Measurements from ENCODE around the gene CCDC178. TPM values are rescaled to one million over a fixed set of nuclear protein-coding genes. Genes with fewer than 3 reads are reported as not detected.
"Not testable (repeated sequence)": the region's sequence is repeated elsewhere in the genome, so short reads cannot be mapped to it uniquely, and the experiment has no call there.

The CCDC178 gene
- total RNA-seq, 2 experiments from 2014 or later, result not detected

DNA sequence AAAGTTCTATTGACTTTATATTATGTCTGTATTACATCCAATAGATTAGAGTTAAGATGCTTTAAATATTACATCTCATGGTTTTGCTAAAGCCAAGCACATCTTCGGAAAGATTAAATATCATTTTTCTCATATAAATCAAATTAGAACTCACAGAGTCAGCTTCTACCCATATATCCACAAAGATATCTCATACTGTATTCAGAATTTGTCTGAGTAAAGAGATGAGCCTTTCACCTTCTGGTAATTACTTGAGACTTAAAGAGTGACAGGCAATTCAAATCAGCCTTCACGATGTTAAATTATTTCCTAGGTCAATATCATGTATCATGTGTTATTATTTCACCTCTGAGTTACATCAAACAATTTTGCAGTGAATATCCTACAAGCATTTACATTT, 13.0 kb downstream of the CCDC178 start:
- no peak overlapping the region for H3K4me3 Mint-ChIP-seq
- POLR2A ChIA-PET, result no interaction called here

DNA sequence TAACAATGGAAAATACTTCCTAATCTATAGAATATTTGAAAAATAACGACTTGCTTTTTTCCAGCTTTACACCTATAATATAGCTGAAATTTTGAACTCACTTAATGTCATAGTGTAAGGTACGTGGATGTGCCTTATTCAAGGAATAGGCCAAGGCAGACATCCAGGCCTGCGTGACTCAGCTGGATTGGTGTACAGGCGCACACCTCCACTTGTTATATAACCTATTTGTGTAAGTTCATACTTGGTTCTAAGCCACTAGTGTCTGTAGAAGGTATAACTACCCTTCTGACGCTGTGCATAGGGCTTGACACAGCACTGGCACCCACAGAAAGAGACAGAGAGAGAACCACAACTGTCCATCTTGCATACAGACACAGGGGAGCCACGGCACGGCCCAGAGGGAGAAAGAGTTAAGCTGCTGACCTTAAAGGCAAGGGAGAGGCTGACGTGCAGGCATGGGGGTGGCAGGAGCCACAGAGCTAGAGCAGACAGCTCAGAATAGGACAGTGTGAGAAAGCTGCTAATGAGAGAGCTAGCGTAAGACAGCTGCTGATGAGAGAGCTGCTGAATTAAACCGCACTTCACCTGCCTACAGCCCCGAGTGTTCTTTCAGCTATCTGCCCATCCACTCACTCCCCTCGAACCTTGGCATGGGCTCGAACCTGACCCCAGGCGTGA, 16.1 kb downstream of the CCDC178 start:
- no peak overlapping the region for H3K27ac Mint-ChIP-seq
- H3K4me3 Mint-ChIP-seq, result no peak overlapping the region
- H3K36me3 Mint-ChIP-seq, result no peaks in the 10 kb centered on the region
- H3K9me3 Mint-ChIP-seq, result peaks cover 9% of the 10 kb centered on the region
- H3K4me1 Mint-ChIP-seq (ENCODE audit: low read depth), result no peaks in the 10 kb centered on the region
- no peak for DNase-seq
- intact Hi-C loops (cut with micrococcal nuclease), result no loop called here
- ChIA-PET CTCF (no interaction called here), POLR2A (no interaction called here)
- no peaks in the 10 kb centered on the region for H3K27me3 Mint-ChIP-seq

More for the DNA sequence above, 13.0 kb downstream of the CCDC178 start:
- intact Hi-C loops (cut with micrococcal nuclease), result no loop called here
- no peak for DNase-seq
- no peaks in the 10 kb centered on the region for H3K27me3 Mint-ChIP-seq
- CTCF ChIA-PET, result no interaction called here
- H3K36me3 Mint-ChIP-seq, result no peaks in the 10 kb centered on the region
- H3K9me3 Mint-ChIP-seq, result peaks cover 6% of the 10 kb centered on the region
- no peak overlapping the region for H3K27ac Mint-ChIP-seq
- H3K4me1 Mint-ChIP-seq (ENCODE audit: low read depth), result no peaks in the 10 kb centered on the region

DNA sequence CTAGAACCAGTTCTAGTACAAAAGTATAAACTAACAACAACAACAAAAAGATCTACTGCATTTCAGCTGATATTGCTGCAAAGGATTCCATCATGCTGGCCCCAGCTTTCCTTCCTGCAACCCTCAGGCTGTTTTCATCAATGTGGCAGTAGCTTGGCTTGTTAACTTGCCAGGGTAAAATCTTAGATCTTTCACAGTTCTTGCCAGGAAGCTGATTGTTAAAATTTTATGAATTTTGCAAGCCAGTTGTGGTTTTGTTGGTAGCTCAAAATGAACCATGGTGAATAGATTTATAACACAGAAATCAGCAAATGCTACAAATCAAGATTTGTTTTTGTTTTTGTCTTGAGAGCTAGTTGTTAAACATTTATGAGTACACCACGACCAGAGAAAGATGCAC, 19.3 kb downstream of the CCDC178 start:
- no peaks in the 10 kb centered on the region for H3K36me3 Mint-ChIP-seq
- POLR2A ChIA-PET, result no interaction called here
- no peak overlapping the region for H3K27ac Mint-ChIP-seq
- DNase-seq, result no peak
- CTCF ChIA-PET, result no interaction called here
- H3K4me3 Mint-ChIP-seq, result no peak overlapping the region
- H3K9me3 Mint-ChIP-seq, result peaks cover 15% of the 10 kb centered on the region
- intact Hi-C loops (cut with micrococcal nuclease), result no loop called here
- H3K4me1 Mint-ChIP-seq (ENCODE audit: low read depth), result no peaks in the 10 kb centered on the region
- H3K27me3 Mint-ChIP-seq, result no peaks in the 10 kb centered on the region

DNA sequence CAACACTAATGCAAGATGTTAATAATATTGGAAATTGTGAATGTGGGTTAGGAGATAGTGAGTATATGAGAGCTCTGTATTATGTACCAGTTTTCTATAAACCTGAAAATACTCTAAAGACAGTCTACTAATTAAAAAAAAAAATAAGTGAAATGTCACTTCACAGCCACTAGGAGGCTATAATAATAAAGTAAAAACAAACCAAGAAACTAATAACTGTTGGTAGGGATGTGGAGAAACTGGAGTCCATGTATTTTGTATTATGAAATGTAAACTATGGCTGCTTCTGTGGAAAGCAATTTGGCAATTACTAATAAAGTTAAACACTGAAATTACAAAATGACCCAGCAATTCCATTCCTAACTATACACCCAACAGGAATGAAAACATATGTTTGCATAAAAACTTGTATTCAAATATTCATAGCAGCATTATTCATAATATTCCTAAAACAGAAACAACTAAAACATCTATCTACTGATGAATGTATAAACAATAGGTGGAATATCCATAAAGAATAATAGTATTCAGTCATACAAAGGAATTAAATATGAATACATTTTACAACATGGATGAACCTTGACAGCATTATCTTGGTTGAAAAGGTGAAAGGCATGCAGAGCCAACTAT, 36.2 kb downstream of the CCDC178 start:
- intact Hi-C loops (cut with micrococcal nuclease), result no loop called here
- no peaks in the 10 kb centered on the region for H3K4me1 Mint-ChIP-seq (ENCODE audit: low read depth)
- POLR2A ChIA-PET, result no interaction called here
- no peak overlapping the region for H3K4me3 Mint-ChIP-seq
- no peak for DNase-seq
- peaks cover 3% of the 10 kb centered on the region for H3K9me3 Mint-ChIP-seq
- H3K36me3 Mint-ChIP-seq, result no peaks in the 10 kb centered on the region
- H3K27me3 Mint-ChIP-seq, result no peaks in the 10 kb centered on the region
- CTCF ChIA-PET, result no interaction called here
- H3K27ac Mint-ChIP-seq, result no peak overlapping the region

DNA sequence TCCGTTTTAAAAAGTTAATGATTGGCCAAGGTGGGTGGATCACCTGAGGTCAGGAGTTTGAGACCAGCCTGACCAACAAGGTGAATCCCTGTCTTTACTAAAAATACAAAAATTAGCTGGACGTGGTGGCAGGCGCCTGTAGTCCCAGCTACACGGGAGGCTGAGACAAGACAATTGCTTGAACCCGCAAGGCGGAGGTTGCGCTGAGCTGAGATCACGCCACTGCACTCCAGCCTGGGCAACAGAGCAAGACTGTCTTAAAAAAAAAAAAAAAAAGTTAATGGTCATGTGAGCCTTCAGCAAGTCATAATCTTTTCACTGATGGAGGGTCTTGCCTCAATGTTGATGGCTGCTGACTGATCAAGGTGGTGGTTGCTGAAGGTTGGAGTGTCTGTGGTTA, 41.6 kb downstream of the CCDC178 start:
- H3K4me1 Mint-ChIP-seq (ENCODE audit: low read depth); POLR2A ChIA-PET; CTCF ChIA-PET; DNase-seq; H3K36me3 Mint-ChIP-seq; H3K27ac Mint-ChIP-seq; H3K9me3 Mint-ChIP-seq; intact Hi-C loops (cut with micrococcal nuclease); H3K4me3 Mint-ChIP-seq; H3K27me3 Mint-ChIP-seq: not testable (repeated sequence)

DNA sequence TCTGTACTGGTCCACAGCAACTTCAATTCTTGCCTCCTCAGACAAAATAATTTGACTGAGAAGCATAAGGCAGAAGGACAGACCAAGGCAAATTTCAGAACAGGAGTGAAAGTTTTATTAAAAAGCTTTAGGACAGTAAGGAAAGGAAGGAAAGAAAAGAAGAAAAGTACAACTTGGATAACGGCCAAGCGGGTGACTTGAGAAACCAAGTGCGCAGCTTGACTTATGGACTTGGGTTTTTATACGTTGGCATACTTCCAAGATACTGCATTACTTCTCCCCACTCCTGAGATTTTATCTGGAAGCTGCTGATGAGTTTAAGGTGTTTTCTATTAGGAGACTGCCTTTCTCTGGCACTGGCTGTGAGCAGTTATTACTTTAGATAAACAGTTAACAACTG, 64.7 kb downstream of the CCDC178 start:
- DNase-seq, result no peak
- Mint-ChIP-seq H3K36me3 (no peaks in the 10 kb centered on the region), H3K9me3 (peaks cover 6% of the 10 kb centered on the region), H3K27me3 (no peaks in the 10 kb centered on the region), H3K4me1 (ENCODE audit: low read depth) (no peaks in the 10 kb centered on the region), H3K27ac (no peak overlapping the region), H3K4me3 (no peak overlapping the region)
- CTCF ChIA-PET, result no interaction called here
- intact Hi-C loops (cut with micrococcal nuclease), result no loop called here
- POLR2A ChIA-PET, result no interaction called here

DNA sequence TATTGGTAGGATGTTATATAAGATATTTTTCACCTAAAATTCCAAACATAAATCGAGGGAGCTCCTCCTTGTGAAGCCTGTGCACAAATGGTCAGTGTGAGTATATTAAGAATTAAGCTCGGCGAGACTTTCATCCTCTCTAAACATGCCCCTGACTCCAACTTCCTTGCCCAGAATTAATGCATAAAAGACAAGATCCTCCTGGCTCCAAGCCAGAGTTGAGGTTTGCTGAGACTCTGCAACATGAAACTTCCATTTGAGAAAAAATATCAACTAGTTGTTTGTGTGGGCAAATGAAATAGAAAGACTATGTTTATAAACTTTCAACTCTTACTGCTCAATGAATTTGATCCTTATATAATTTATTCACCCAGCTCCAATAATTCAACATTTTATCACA, 68.1 kb downstream of the CCDC178 start:
- H3K27ac Mint-ChIP-seq, result no peak overlapping the region
- no peaks in the 10 kb centered on the region for H3K36me3 Mint-ChIP-seq
- H3K4me1 Mint-ChIP-seq (ENCODE audit: low read depth), result no peaks in the 10 kb centered on the region
- intact Hi-C loops (cut with micrococcal nuclease), result no loop called here
- ChIA-PET POLR2A (no interaction called here), CTCF (no interaction called here)
- no peaks in the 10 kb centered on the region for H3K27me3 Mint-ChIP-seq
- DNase-seq, result no peak
- peaks cover 5% of the 10 kb centered on the region for H3K9me3 Mint-ChIP-seq
- H3K4me3 Mint-ChIP-seq, result no peak overlapping the region

DNA sequence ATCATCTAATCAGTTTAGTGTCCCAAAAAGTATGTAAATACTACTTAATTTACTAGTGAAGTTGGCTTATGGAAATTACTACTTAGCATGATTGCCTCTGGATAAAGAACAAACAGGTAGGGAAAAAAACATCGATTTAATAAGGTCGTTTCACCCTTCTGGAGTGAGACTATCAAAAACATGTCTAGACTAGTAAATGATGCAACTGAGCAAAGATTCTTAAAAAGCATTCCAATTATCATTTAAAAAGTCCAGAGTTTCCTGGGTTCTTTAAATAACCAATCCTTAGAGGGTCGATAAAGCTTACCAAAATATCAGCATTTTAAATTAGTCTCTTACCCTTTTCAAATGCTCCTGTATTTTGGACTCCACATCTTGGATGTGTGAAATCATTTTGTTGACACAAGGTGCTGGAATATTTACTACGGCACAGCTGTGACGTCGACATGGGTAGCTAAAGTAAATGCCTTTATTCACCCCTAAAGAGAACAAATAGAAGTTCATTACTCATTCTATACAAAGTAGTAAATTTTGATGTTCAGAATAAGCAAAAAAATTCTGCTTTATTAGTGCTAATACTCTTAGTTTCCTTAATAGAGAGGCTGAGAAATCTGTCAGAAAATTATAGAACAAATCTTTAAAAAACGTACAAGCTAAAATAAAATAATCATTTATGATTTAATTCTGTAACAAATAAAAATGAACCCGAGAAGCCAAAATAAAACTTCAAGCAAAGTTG, 70.6 kb downstream of the CCDC178 start:
- H3K36me3 Mint-ChIP-seq, result no peaks in the 10 kb centered on the region
- intact Hi-C loops (cut with micrococcal nuclease), result no loop called here
- DNase-seq, result no peak
- POLR2A ChIA-PET, result no interaction called here
- H3K4me3 Mint-ChIP-seq, result no peak overlapping the region
- no peak overlapping the region for H3K27ac Mint-ChIP-seq
- H3K27me3 Mint-ChIP-seq, result no peaks in the 10 kb centered on the region
- H3K9me3 Mint-ChIP-seq, result peaks cover 3% of the 10 kb centered on the region
- CTCF ChIA-PET, result no interaction called here
- H3K4me1 Mint-ChIP-seq (ENCODE audit: low read depth), result no peaks in the 10 kb centered on the region

DNA sequence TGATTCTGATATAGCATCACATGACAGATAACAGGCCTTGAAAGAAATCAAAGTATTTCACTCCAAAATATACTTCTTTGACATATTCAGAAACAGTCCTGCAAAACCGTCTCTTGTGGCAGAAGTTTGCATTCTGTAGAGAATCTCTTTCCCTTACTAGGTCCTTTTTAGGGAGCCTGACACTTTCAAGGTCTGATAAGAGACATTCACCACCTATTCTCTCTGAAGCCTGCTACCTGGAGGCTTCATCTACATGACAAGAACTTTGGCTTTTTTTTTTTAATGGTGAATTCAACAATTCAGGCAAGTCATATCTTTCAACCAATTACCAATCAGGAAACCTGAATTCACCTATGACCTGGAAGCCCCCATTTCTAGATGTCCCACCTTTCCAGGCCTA, 83.8 kb downstream of the CCDC178 start:
- no peaks in the 10 kb centered on the region for H3K4me1 Mint-ChIP-seq (ENCODE audit: low read depth)
- intact Hi-C loops (cut with micrococcal nuclease), result no loop called here
- POLR2A ChIA-PET, result no interaction called here
- H3K4me3 Mint-ChIP-seq, result no peak overlapping the region
- no peak overlapping the region for H3K27ac Mint-ChIP-seq
- H3K9me3 Mint-ChIP-seq, result peaks cover 14% of the 10 kb centered on the region
- H3K27me3 Mint-ChIP-seq, result no peaks in the 10 kb centered on the region
- H3K36me3 Mint-ChIP-seq, result no peaks in the 10 kb centered on the region
- CTCF ChIA-PET, result no interaction called here
- DNase-seq, result no peak

DNA sequence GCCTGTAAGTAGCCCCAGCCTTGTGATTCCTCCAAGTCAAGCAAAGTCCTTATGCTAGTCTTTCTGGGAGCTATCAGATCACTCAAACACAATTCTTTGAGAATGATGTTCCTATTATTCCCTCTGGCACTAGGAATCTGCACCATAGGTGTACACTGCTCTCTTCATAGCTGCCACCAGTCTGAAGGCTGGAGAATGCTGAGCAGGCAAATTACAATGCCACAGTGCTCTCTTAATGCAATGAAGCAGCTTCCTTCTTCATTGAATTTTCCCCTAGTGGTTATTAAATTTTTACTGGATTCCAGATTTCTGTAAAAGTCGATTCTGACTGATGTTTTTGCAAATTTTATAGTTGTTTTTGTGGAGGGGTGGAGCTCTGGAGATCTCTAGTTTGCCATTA, 84.8 kb downstream of the CCDC178 start:
- POLR2A ChIA-PET, result no interaction called here
- no peaks in the 10 kb centered on the region for H3K4me1 Mint-ChIP-seq (ENCODE audit: low read depth)
- CTCF ChIA-PET, result no interaction called here
- no peaks in the 10 kb centered on the region for H3K27me3 Mint-ChIP-seq
- H3K27ac Mint-ChIP-seq, result no peak overlapping the region
- no peaks in the 10 kb centered on the region for H3K36me3 Mint-ChIP-seq
- intact Hi-C loops (cut with micrococcal nuclease), result no loop called here
- H3K9me3 Mint-ChIP-seq, result peaks cover 14% of the 10 kb centered on the region
- no peak for DNase-seq
- H3K4me3 Mint-ChIP-seq, result no peak overlapping the region

DNA sequence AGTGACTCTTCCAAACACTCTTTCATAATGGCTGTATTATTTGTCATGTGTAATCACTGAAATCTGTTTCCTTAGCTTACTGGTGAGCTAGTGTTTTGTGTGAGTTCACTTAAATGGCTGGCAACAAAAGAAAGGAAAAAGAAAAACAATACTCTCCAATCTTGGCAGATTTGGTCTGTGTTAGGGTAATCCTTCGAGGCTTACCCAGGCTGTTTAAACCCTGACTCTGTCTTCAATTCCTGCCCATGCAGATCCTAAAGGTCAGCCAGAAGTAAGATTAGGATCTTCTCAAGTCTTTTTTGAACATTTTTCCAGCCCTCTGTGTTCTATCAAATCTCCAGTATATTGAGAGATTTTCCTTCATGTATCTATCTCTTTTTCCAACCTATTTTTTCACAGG, 85.3 kb downstream of the CCDC178 start:
- Mint-ChIP-seq H3K4me1 (ENCODE audit: low read depth) (no peaks in the 10 kb centered on the region), H3K4me3 (no peak overlapping the region), H3K36me3 (no peaks in the 10 kb centered on the region), H3K9me3 (peaks cover 14% of the 10 kb centered on the region), H3K27me3 (no peaks in the 10 kb centered on the region), H3K27ac (no peak overlapping the region)
- DNase-seq, result no peak
- intact Hi-C loops (cut with micrococcal nuclease), result no loop called here
- ChIA-PET POLR2A (no interaction called here), CTCF (no interaction called here)

DNA sequence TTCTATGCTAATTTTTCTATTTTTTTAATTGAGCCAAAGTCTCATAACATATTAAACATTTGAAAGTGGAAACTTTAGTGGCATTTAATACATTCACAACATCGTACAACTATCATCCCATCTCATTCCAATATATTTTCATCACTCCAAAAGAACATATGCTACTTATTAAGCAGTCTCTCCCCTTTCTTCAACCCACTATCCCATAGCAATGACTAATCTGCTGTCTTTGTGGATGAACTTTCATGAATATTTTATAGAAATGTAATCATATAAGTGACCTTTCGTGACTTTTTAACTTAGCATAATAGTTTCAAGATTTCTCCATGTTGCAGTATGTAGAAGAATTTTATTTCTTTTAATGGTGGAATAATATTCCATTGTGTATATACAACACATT, 90.3 kb downstream of the CCDC178 start:
- Mint-ChIP-seq H3K9me3 (peaks cover 9% of the 10 kb centered on the region), H3K36me3 (no peaks in the 10 kb centered on the region), H3K4me3 (no peak overlapping the region), H3K27me3 (no peaks in the 10 kb centered on the region), H3K4me1 (ENCODE audit: low read depth) (no peaks in the 10 kb centered on the region), H3K27ac (no peak overlapping the region)
- POLR2A ChIA-PET, result no interaction called here
- DNase-seq, result no peak
- CTCF ChIA-PET, result no interaction called here
- intact Hi-C loops (cut with micrococcal nuclease), result no loop called here

DNA sequence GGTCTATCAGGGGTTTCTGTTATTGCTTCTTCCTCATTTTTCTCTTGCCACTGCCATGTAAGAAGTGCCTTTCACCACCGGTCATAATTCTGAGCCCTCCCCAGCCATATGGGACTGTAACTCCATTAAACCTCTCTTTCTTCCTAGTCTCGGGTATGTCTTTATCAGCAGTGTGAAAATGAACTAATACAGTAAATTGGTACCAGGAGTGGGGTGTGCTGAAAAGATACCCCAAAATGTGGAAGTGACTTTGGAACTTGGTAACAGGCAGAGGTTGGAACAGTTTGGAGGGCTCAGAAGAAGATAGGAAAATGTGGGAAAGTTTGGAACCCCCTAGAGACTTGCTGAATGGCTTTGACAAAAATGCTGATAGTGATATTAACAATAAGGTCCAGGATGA, 100.8 kb downstream of the CCDC178 start:
- DNase-seq; CTCF ChIA-PET; H3K27me3 Mint-ChIP-seq; H3K4me1 Mint-ChIP-seq (ENCODE audit: low read depth); H3K4me3 Mint-ChIP-seq; H3K36me3 Mint-ChIP-seq; intact Hi-C loops (cut with micrococcal nuclease); POLR2A ChIA-PET; H3K27ac Mint-ChIP-seq: not testable (repeated sequence)
- peaks cover 37% of the 10 kb centered on the region for H3K9me3 Mint-ChIP-seq
